CD4-positive, alpha-beta T cell treated with Interleukin-2 at 100 ng/mL for 4 hours (primary cell): ENCODE results near the gene ALG3.

Source experiments
- DNase-seq: peaks from one replicate; pipeline ENCODE4 v3.0.0-alpha.2; 2020; ENCODE audit warnings: low spot score

The ALG3 gene

DNA sequence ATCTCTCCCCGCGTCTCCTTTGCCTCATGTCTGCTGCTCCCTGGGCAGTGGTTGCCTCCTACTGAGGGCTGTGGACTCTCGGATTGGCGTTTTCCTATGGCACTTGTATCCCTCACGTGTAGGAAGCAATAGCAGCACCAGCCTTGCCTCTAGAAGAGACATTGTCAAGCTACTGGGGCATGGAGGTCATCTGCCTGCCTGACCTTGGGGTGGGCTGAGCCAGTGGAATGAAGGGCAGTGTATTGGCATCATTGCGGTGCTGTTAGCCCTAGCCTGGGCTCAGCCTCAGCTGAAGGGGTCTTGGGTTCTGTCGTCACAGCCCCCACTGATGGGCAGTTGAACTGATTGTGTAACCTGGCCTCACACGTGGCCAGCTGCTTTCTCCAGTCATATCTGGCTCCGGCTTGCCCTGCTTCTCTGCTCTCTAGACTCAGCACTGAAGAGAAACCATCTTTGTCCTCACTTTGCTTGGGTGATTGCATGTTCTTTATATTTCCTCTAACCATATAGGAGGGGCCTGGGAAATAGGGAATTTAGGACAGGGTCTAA is 54.7 kb downstream of the ALG3 start:
- no peak for DNase-seq

DNA sequence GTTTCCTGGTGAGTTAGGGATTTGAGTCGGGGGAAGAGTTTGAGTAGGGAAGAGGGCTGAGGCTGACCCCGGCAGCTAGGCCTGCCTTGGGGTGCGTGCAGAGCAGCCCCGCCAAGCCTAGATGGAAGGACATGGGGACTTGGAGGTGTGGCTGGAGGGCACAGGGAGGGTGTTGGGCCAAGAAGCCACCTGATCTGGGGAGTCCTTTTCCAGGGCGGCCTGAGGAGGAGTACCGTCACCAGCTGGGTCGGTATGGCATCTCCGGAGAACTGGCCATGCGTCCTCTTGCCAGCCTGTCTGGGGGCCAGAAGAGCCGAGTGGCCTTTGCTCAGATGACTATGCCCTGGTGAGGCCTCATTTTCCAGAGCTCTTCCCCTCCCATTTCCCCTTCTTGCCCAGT is 55.9 kb downstream of the ALG3 start:
- no peak for DNase-seq
